HEK293 (cell line): ENCODE results near the gene RGS7.

Experiments
- CTCF ChIA-PET: fragments of 350-600 bp; formaldehyde crosslinking; extraction: SDS; loops from one replicate; lab custom pipeline; 2021; ENCODE audit warnings: antibody characterized with exemption; lab: Yijun Ruan, JAX
- POLR2A ChIA-PET: fragments of 300-600 bp; formaldehyde crosslinking; extraction: SDS; loops from one replicate; lab custom pipeline; 2020; ENCODE audit warnings: antibody characterized with exemption, inconsistent platforms; lab: Yijun Ruan, JAX
- H3K27ac ChIP-seq: fragments of 200-500 bp; sonication (Bioruptor generic); 2 replicates; pipeline ENCODE4 v1.5.1; 2014; ENCODE audit warnings: low read depth, low read length, control low read depth, inconsistent platforms; ENCODE audit errors: extremely low read depth
- H3K36me3 ChIP-seq, 2 experiments: fragments of 200-500 bp in 1 of 2; sonication (Bioruptor generic) in 1 of 2; 1 replicate in 1 of 2; 2 replicates in 1 of 2; pipeline ENCODE4 v1.5.1; 2014 to 2017; ENCODE audit warnings: inconsistent platforms in 2 of 2, low read length in 2 of 2; ENCODE audit not compliant: control insufficient read depth in 2 of 2, insufficient read depth in 1 of 2
- H3K4me1 ChIP-seq: fragments of 200-500 bp; sonication (Bioruptor generic); 2 replicates; pipeline ENCODE4 v1.5.1; 2014; ENCODE audit warnings: mild to moderate bottlenecking, low read length, inconsistent platforms; ENCODE audit not compliant: control insufficient read depth, insufficient read depth
- H3K4me3 ChIP-seq: 2 replicates; pipeline ENCODE4 v1.5.1; 2011; ENCODE audit warnings: low read depth, mild to moderate bottlenecking, control low read depth, low read length, moderate library complexity
- H3K9me3 ChIP-seq: fragments of 200-500 bp; sonication (Bioruptor generic); 2 replicates; pipeline ENCODE4 v1.5.1; 2014; ENCODE audit warnings: low read depth, low read length, inconsistent platforms; ENCODE audit not compliant: control insufficient read depth, insufficient read depth
- RBAK ChIP-seq: fragments of 450-650 bp; formaldehyde crosslinking; IDR thresholded peaks from 2 replicates; pipeline ENCODE4 v1.5.1; 2016; ENCODE audit warnings: missing biosample characterization, missing genetic modification characterization
- SCRT1 ChIP-seq: fragments of 450-650 bp; formaldehyde crosslinking; IDR thresholded peaks from 2 replicates; pipeline ENCODE4 v1.5.1; 2016; ENCODE audit warnings: missing biosample characterization, missing genetic modification characterization, borderline replicate concordance
- SP2 ChIP-seq: fragments of 450-650 bp; formaldehyde crosslinking; IDR thresholded peaks from 2 replicates; pipeline ENCODE4 v1.5.1; 2016; ENCODE audit warnings: missing biosample characterization, missing genetic modification characterization
- ZBTB48 ChIP-seq: fragments of 450-650 bp; formaldehyde crosslinking; IDR thresholded peaks from 2 replicates; pipeline ENCODE4 v1.5.1; 2016; ENCODE audit warnings: missing biosample characterization, missing genetic modification characterization
- ZBTB7A ChIP-seq: fragments of 450-650 bp; formaldehyde crosslinking; IDR thresholded peaks from 2 replicates; pipeline ENCODE4 v1.5.1; 2016; ENCODE audit warnings: low read depth, missing biosample characterization, missing genetic modification characterization
- ZNF140 ChIP-seq: fragments of 450-650 bp; formaldehyde crosslinking; IDR thresholded peaks from 2 replicates; pipeline ENCODE4 v1.5.1; 2016; ENCODE audit warnings: missing biosample characterization, missing genetic modification characterization
- ZNF146 ChIP-seq: fragments of 450-650 bp; formaldehyde crosslinking; IDR thresholded peaks from 2 replicates; pipeline ENCODE4 v1.5.1; 2016; ENCODE audit warnings: missing biosample characterization, missing genetic modification characterization
- ZNF416 ChIP-seq: fragments of 450-650 bp; formaldehyde crosslinking; IDR thresholded peaks from 2 replicates; pipeline ENCODE4 v1.5.1; 2016; ENCODE audit warnings: missing biosample characterization, missing genetic modification characterization
- ZNF529 ChIP-seq: fragments of 450-650 bp; formaldehyde crosslinking; IDR thresholded peaks from 2 replicates; pipeline ENCODE4 v1.5.1; 2017; ENCODE audit warnings: missing genetic modification characterization, missing biosample characterization; ENCODE audit not compliant: insufficient replicate concordance
- ZNF561 ChIP-seq: fragments of 450-650 bp; IDR thresholded peaks from 2 replicates; pipeline ENCODE4 v1.5.1; 2018; ENCODE audit warnings: missing biosample characterization, missing genetic modification characterization, borderline replicate concordance
- ZSCAN18 ChIP-seq: fragments of 450-650 bp; formaldehyde crosslinking; IDR thresholded peaks from 2 replicates; pipeline ENCODE4 v1.5.1; 2016; ENCODE audit warnings: missing biosample characterization, missing genetic modification characterization
- ZSCAN23 ChIP-seq: fragments of 450-650 bp; formaldehyde crosslinking; IDR thresholded peaks from 2 replicates; pipeline ENCODE4 v1.5.1; 2016; ENCODE audit warnings: missing biosample characterization, missing genetic modification characterization
- TF ChIP-seq, protein P1 (sequence below): fragments of 450-650 bp; formaldehyde crosslinking; IDR thresholded peaks from 2 replicates; pipeline ENCODE4 v1.5.1; 2016; ENCODE audit warnings: missing biosample characterization, missing genetic modification characterization, low read depth
- TF ChIP-seq, protein P2 (sequence below): fragments of 450-650 bp; formaldehyde crosslinking; conservative IDR thresholded peaks from 2 replicates; pipeline ENCODE4 v1.5.1; 2016; ENCODE audit warnings: low read depth, missing biosample characterization, missing genetic modification characterization
- TF ChIP-seq, protein P3 (sequence below): fragments of 450-650 bp; formaldehyde crosslinking; IDR thresholded peaks from 2 replicates; pipeline ENCODE4 v1.5.1; 2016; ENCODE audit warnings: missing biosample characterization, missing genetic modification characterization, borderline replicate concordance
- TF ChIP-seq, protein P4 (sequence below): fragments of 450-650 bp; formaldehyde crosslinking; IDR thresholded peaks from 2 replicates; pipeline ENCODE4 v1.5.1; 2016; ENCODE audit warnings: missing biosample characterization, missing genetic modification characterization

The RGS7 gene

DNA sequence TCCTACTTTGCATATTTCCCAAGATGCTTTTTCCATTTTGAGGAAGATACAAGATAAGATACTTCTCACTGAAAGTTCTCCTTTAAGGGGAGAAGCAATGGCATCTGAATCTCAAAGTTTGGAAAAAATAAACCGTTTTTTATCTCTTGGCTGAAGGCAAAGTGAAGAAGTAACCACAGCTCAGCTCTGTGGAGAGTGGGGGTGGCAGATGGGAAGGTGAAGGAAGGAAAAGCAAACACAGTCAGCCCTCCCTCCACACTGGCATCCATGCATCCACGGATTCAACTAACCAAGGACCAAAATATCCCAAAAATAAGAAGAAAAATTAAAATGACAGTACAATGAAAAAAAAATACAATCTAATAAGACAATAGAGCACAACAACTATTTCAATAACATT lies 211.1 kb downstream of the RGS7 start:
- Histone ChIP-seq H3K4me3 (no peak overlapping the region), H3K4me1 (no peaks in the 10 kb centered on the region), H3K36me3 (no peaks in the 10 kb centered on the region), H3K27ac (no peak overlapping the region), H3K9me3 (no peaks in the 10 kb centered on the region)
- POLR2A ChIA-PET, result no interaction called here
- TF ChIP-seq ZBTB48 (tag by site-specific recombination), result no peak
- TF ChIP-seq ZSCAN23, result no peak
- CTCF ChIA-PET, result no interaction called here

DNA sequence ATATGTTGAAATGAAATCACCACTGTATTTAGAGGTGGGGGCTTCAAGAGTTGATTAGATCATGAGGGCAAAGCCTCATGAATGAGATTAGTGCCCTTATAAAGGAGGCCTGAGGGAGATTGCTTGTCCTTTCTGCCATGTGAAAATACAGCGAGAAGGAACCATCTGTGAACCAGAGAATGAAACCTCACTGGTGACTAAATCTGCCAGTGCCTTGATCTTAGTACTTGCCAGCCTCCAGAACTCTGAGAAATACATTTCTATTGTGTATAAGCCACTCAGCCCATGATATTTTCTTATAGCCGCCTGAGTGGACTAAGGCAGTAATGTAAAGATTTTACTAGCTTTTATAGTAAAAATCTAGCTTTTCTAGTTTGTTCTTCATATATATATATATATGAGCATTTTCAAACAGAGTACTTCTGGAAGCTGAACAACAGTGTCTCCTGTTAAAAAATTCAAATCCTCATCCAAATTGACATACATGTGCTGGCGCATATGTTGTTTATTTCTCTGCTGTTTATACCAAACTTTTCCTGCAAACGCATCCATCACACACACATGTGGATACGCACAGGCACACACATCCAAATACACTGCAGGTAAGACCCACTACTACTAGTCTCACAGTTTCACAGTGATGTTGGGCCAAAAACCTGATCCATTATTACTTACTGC lies 213.1 kb downstream of the RGS7 start:
- CTCF ChIA-PET, result no interaction called here
- no peaks in the 10 kb centered on the region for H3K4me1 ChIP-seq
- POLR2A ChIA-PET, result no interaction called here

More for the DNA sequence above, 213.1 kb downstream of the RGS7 start:
- no peaks in the 10 kb centered on the region for H3K36me3 ChIP-seq
- TF ChIP-seq ZNF561 (tag by site-specific recombination) (no peak), SP2 (tag by site-specific recombination) (no peak), ZBTB7A (tag by site-specific recombination) (no peak), ZNF146 (tag by site-specific recombination) (no peak), ZNF529 (tag by site-specific recombination) (no peak), SCRT1 (tag by site-specific recombination) (no peak), ZNF140 (tag by site-specific recombination) (no peak), ZNF416 (tag by site-specific recombination) (no peak), RBAK (tag by site-specific recombination) (no peak), ZSCAN18 (tag by site-specific recombination) (no peak)
- TF ChIP-seq, protein P1, sequence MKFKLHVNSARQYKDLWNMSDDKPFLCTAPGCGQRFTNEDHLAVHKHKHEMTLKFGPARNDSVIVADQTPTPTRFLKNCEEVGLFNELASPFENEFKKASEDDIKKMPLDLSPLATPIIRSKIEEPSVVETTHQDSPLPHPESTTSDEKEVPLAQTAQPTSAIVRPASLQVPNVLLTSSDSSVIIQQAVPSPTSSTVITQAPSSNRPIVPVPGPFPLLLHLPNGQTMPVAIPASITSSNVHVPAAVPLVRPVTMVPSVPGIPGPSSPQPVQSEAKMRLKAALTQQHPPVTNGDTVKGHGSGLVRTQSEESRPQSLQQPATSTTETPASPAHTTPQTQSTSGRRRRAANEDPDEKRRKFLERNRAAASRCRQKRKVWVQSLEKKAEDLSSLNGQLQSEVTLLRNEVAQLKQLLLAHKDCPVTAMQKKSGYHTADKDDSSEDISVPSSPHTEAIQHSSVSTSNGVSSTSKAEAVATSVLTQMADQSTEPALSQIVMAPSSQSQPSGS (tag by site-specific recombination), result no peak
- TF ChIP-seq, protein P2, sequence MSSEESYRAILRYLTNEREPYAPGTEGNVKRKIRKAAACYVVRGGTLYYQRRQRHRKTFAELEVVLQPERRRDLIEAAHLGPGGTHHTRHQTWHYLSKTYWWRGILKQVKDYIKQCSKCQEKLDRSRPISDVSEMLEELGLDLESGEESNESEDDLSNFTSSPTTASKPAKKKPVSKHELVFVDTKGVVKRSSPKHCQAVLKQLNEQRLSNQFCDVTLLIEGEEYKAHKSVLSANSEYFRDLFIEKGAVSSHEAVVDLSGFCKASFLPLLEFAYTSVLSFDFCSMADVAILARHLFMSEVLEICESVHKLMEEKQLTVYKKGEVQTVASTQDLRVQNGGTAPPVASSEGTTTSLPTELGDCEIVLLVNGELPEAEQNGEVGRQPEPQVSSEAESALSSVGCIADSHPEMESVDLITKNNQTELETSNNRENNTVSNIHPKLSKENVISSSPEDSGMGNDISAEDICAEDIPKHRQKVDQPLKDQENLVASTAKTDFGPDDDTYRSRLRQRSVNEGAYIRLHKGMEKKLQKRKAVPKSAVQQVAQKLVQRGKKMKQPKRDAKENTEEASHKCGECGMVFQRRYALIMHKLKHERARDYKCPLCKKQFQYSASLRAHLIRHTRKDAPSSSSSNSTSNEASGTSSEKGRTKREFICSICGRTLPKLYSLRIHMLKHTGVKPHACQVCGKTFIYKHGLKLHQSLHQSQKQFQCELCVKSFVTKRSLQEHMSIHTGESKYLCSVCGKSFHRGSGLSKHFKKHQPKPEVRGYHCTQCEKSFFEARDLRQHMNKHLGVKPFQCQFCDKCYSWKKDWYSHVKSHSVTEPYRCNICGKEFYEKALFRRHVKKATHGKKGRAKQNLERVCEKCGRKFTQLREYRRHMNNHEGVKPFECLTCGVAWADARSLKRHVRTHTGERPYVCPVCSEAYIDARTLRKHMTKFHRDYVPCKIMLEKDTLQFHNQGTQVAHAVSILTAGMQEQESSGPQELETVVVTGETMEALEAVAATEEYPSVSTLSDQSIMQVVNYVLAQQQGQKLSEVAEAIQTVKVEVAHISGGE (tag by site-specific recombination), result no peak
- TF ChIP-seq, protein P3, sequence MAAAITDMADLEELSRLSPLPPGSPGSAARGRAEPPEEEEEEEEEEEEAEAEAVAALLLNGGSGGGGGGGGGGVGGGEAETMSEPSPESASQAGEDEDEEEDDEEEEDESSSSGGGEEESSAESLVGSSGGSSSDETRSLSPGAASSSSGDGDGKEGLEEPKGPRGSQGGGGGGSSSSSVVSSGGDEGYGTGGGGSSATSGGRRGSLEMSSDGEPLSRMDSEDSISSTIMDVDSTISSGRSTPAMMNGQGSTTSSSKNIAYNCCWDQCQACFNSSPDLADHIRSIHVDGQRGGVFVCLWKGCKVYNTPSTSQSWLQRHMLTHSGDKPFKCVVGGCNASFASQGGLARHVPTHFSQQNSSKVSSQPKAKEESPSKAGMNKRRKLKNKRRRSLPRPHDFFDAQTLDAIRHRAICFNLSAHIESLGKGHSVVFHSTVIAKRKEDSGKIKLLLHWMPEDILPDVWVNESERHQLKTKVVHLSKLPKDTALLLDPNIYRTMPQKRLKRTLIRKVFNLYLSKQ (tag by site-specific recombination), result no peak
- TF ChIP-seq, protein P4, sequence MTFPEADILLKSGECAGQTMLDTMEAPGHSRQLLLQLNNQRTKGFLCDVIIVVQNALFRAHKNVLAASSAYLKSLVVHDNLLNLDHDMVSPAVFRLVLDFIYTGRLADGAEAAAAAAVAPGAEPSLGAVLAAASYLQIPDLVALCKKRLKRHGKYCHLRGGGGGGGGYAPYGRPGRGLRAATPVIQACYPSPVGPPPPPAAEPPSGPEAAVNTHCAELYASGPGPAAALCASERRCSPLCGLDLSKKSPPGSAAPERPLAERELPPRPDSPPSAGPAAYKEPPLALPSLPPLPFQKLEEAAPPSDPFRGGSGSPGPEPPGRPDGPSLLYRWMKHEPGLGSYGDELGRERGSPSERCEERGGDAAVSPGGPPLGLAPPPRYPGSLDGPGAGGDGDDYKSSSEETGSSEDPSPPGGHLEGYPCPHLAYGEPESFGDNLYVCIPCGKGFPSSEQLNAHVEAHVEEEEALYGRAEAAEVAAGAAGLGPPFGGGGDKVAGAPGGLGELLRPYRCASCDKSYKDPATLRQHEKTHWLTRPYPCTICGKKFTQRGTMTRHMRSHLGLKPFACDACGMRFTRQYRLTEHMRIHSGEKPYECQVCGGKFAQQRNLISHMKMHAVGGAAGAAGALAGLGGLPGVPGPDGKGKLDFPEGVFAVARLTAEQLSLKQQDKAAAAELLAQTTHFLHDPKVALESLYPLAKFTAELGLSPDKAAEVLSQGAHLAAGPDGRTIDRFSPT, result no peak
- H3K27ac ChIP-seq, result no peak overlapping the region
- H3K9me3 ChIP-seq, result no peaks in the 10 kb centered on the region
- H3K4me3 ChIP-seq, result no peak overlapping the region
